Measurements from ENCODE around the gene HS3ST3A1.

Gene HS3ST3A1

GRCh38 chr17:13580790-13581189, 20.9 kb downstream of the HS3ST3A1 start:
- H3K4me3 ChIP-seq (ENCODE audit: low read depth, low read length): no peak overlapping the region
- no peak for TF ChIP-seq CTCF (IDR thresholded peaks at IDR 0.05; ENCODE audit: low read depth, low read length)

GRCh38 chr17:13576661-13577526, 24.8 kb downstream of the HS3ST3A1 start:
- no peak for DNase-seq
- H3K4me1 ChIP-seq: no peaks in the 10 kb centered on the region
- H3K36me3 ChIP-seq: no peaks in the 10 kb centered on the region
- no peak for TF ChIP-seq CTCF (IDR thresholded peaks at IDR 0.05; ENCODE audit: low read depth, low read length)
- no peaks in the 10 kb centered on the region for H3K9me3 ChIP-seq
- H3K27me3 ChIP-seq: no peaks in the 10 kb centered on the region
- H3K4me3 ChIP-seq (ENCODE audit: low read depth, low read length): no peak overlapping the region

More at GRCh38 chr17:13580790-13581189, 20.9 kb downstream of the HS3ST3A1 start:
- H3K9me3 ChIP-seq: no peaks in the 10 kb centered on the region
- no peak for DNase-seq
- no peaks in the 10 kb centered on the region for H3K36me3 ChIP-seq
- no peaks in the 10 kb centered on the region for H3K4me1 ChIP-seq
- H3K27me3 ChIP-seq: no peaks in the 10 kb centered on the region

- no peak overlapping the region for H3K4me3 ChIP-seq (ENCODE audit: low read depth, low read length)
- no peaks in the 10 kb centered on the region for H3K9me3 ChIP-seq
- no peaks in the 10 kb centered on the region for H3K27me3 ChIP-seq
- no peak for DNase-seq
- TF ChIP-seq CTCF (IDR thresholded peaks at IDR 0.05; ENCODE audit: low read depth, low read length): no peak
- H3K36me3 ChIP-seq: no peaks in the 10 kb centered on the region
- no peaks in the 10 kb centered on the region for H3K4me1 ChIP-seq
Measured at GRCh38 chr17:13575922-13576419, 25.8 kb downstream of the HS3ST3A1 start.

GRCh38 chr17:13575466-13575865, 26.3 kb downstream of the HS3ST3A1 start:
- no peaks in the 10 kb centered on the region for H3K36me3 ChIP-seq
- no peaks in the 10 kb centered on the region for H3K4me1 ChIP-seq
- H3K27me3 ChIP-seq: no peaks in the 10 kb centered on the region
- no peak overlapping the region for H3K4me3 ChIP-seq (ENCODE audit: low read depth, low read length)
- no peak for DNase-seq
- TF ChIP-seq CTCF (IDR thresholded peaks at IDR 0.05; ENCODE audit: low read depth, low read length): no peak
- no peaks in the 10 kb centered on the region for H3K9me3 ChIP-seq

GRCh38 chr17:13572581-13572980, 29.1 kb downstream of the HS3ST3A1 start:
- Histone ChIP-seq H3K4me1 (no peaks in the 10 kb centered on the region), H3K9me3 (no peaks in the 10 kb centered on the region), H3K36me3 (no peaks in the 10 kb centered on the region), H3K27me3 (no peaks in the 10 kb centered on the region), H3K4me3 (ENCODE audit: low read depth, low read length) (no peak overlapping the region)
- TF ChIP-seq CTCF (IDR thresholded peaks at IDR 0.05; ENCODE audit: low read depth, low read length): no peak
- DNase-seq: no peak

All from BE2C (cell line).